NCI-H2107 (cell line): ENCODE data around the gene OBSCN.

Experiments used
- DNase-seq: peaks from one replicate; lab custom pipeline; 2025; lab: John Stamatoyannopoulos, UW

OBSCN gene

DNA sequence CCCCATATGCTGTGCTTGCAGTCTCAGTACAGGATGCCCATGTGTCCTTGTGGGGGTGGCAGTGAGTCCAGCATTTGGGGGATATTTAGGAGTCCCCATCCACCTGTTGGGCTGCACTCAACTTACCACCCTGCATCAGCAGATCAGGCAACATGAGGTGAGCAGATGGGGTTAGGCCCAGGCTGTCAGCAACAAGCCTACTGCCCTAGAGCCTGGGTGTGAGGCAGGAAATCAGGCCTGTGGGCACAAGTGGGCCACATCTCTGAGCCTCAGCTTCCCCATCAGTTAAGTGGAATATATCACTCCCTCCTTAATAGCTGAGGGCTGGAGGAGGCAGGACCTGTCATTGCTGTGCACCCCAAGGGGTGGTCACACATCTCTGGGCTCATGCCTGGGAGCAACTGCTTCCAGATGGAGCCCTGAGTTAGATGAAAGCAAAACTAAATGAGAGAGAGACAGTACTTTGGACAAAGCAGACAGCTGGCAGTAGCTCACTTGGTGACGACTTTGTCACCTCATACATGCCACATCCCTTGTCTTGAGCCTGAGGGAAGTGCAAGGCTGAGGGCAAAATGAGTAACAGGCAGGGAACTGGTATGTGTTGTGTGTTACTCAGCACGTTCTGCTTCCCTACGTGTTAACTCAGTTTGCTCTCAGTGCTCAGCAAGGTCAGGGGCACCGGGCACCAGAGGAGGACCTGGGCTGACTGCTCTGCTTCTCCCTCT is 150.4 kb downstream of the OBSCN start:
- no peak for DNase-seq

DNA sequence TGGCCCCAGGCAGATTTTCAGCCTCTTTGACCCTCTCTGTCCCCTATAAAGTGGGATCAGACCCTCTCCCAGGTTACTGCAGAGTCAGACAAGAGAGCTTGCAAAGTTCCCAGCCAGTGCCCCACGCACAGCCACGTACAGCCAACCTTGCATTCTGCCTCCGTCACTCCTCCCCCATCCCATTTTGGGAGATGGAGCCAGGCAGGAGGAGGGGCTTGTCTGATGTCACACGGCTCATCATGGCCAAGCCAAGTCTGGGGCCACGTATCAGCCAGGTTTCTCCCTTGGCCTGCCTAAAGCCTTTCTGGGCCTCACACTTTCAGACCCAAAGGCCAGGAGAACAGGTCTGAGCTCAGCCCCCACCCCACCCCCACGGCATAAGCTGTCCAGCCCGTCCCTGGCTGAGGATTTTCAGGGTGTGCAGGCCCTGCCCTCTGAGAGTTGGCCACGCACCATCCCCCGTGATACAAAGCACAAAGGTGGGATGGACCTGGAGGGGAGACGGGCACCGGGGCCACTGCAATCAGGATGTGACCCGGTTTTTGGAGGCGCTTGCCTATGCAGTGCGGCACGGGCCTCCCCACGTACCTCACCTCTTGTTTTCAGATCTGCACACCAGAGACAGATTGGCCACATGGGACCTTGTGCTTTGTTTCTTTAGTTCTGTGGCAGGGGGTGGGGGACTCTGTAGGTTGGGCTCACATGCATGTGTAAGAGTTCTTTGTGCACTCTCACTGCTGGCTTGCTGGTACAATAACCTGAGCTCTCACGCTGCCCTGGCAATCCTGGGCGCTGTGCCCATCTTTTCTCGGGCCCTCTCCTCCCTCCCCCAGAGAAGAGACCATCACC is 151.1 kb downstream of the OBSCN start:
- DNase-seq = no peak

DNA sequence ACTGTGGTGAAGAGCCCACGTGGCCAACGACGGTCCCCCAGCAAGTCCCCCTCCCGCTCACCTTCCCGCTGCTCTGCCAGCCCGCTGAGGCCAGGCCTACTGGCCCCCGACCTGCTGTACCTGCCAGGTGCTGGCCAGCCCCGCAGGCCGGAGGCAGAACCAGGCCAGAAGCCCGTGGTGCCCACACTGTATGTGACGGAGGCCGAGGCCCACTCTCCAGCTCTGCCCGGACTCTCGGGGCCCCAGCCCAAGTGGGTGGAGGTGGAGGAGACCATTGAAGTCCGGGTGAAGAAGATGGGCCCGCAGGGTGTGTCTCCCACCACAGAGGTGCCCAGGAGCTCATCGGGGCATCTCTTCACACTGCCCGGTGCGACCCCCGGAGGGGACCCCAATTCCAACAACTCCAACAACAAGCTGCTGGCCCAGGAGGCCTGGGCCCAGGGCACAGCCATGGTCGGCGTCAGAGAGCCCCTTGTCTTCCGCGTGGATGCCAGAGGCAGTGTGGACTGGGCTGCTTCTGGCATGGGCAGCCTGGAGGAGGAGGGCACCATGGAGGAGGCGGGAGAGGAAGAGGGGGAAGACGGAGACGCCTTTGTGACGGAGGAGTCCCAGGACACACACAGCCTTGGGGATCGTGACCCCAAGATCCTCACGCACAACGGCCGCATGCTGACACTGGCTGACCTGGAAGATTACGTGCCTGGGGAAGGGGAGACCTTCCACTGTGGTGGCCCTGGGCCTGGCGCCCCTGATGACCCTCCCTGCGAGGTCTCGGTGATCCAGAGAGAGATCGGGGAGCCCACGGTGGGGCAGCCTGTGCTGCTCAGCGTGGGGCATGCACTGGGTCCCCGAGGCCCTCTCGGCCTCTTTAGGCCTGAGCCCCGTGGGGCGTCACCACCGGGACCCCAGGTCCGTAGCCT is 152.0 kb downstream of the OBSCN start:
- no peak for DNase-seq

DNA sequence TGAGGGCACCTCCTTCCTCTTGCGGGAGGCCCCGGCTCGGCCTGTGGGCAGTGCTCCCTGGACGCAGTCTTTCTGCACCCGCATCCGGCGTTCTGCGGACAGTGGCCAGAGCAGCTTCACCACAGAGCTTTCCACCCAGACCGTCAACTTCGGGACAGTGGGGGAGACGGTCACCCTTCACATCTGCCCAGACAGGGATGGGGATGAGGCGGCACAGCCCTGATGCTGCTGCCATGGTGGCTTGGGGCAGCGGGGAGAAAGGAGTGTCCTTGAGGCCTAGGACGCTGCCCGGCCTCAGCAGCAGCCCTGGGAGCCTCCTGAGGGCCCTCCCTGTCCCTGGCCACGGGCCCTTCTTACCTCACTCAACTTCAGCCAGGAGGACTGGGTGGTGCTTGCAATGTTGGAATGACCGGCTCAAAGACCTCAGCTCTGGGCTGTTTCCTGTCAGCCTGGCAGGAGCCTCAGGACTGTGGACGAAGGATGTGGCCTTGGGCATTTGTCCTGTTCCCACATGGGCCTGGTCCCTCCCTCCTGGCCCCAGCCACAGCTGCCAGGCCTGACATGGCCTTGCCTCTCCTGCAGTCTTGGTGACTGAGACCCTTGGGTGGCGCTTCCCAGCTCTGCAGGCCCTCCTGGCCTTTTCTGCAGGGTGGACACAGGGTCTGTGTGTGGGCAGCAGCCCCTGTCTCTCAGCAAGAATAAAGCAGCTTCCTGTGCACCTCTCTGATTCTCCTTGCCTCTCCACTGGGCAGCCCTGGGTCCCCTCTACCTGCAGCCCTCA is 152.9 kb downstream of the OBSCN start:
- DNase-seq = no peak

DNA sequence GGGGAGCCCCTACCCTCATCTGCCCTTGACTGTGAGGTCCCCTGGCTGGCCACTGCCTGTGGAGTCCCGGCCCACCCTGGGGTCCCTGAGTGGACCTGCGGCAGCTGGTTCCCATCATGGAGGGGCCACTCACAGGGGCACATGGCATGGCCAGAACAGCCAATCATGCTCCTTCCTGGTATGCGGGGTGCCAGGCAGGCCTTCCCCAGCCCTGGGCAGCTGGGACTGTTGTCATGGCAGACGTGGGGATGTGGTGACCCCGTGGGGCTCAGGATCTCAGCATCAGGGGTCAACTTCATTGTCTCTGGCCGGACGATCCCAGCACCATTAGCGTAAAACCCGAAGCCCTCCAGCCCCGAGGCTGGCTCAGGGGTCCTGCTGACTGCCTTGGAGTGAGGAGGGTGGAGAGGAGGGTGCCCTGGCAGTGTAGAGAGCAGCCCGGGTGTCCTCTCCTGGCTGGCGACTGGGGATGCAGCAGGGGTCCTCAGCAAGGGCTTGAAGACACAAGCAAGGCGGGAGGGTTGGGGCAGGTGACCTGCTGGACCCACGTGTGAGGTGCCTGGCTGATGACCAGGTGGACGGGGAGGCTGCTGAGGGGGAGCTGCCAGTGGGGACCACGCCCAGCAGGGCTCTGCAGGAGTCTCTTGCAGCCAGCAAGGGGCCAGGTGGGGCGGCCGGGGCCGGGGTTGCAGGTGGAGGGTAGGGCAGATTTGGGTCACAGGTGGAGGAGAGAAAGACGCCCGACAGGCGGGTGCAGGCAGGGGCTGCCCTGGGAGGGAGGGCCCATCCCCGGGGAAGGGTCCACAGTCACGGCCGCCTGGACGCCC is 153.7 kb downstream of the OBSCN start:
- DNase-seq = no peak

DNA sequence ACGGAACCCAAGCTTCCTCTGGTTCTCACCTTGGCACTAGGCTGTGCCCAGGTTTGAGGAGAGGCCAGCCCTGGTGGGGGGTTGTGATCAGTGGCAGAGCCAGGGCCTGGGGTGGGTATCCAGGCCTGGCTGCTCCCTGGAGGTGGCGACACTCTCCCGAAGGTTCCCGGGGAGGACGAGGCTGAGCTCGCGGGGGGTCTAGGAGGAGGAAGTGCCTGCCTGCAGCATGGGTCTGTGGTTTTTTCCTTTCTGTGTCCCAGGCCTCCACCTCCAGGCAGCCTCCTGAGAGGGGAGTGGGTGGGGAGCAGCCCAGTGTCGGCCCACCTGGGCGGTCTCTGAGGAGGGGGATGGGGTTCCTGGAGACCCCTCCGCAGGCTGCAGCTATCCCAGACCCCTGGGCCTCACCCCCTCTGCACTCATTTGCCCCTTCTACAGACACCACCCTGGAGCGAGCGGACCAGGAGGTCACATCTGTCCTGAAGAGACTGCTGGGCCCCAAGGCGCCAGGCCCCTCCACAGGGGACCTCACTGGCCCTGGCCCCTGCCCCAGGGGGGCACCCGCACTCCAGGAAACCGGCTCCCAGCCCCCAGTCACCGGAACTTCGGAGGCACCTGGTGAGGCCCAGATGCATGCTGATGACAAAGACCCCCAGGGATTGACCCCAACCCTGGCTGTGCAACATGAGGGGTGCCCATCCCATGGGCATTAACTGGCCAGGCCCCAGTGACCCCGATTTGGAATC is 154.5 kb downstream of the OBSCN start:
- no peak for DNase-seq

DNA sequence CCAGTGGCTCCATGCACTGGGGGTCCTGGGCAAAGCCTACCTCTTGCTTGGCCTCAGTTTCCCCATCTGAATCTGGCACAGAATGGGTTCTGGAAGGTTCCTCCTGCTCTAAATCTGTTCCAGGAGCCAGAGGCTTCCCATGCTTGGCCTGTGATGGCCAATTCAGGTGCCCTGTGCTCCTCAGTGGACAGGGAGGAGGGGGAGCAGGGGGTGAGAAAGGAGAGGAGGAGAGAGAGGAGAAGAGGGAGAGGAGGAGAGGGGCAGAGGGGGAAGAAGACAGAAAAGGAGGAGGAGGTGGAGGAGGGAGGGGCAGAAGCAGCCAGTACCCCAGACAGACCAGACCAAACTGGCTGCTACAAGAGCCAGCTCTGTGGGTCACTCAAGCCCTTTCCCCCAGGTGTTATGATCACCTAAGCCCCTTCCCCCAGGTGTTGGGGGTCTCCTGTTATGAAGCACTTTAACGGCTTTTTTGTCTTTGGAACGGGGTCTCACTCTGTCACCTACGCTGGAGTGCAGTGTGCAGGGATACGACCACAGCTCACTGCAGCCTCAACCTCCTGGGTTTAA is 155.1 kb downstream of the OBSCN start:
- no peak for DNase-seq

DNA sequence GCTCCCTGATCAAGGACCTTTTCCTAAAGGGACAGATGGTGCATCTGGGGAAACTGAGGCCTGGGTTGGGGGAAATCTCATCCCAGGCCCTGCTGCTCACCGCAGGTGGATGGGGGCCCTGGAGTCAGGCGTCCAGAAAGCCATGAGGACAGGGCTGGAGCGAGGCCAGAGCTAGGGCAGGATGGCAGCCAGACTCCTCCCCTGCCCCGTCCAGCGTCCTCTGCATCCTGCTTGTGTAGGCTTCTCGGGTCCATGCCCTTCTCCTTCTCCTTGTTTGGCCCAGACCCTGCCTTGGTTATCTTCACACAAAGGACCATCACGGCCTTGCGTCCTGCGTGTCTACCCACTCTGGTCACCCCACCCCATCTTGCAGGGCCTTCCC is 155.8 kb downstream of the OBSCN start:
- no peak for DNase-seq

DNA sequence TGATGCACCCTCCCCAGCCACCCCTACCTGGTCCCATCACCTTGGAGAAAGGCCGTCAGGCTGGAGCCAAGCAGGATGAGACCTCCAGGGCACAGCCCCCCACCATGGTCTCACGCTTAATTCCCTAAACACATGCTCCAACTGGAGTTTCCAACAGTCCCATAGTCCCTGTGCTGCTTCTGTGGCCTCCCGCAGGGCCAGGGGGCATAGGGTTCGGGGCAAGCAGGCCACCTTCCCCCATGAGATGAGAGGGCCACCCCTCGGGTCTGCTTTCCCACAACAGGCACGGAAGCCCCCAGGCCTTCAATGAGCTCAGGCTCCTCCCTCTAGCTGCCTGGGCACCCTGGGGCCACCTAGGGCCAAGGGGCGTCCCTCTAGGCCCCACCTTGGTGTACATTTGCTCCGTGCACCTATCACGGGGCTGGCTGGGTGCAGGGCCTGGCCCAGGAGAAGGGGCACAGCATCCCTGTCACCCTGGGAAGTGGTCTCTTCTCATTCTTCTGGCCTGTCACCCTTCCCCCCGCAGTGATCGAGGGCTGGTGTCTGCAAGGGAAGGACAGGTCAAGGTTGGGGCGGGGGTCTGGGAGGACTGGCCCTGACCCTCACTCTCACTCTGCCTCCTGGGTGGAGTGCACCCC is 156.3 kb downstream of the OBSCN start:
- no peak for DNase-seq

DNA sequence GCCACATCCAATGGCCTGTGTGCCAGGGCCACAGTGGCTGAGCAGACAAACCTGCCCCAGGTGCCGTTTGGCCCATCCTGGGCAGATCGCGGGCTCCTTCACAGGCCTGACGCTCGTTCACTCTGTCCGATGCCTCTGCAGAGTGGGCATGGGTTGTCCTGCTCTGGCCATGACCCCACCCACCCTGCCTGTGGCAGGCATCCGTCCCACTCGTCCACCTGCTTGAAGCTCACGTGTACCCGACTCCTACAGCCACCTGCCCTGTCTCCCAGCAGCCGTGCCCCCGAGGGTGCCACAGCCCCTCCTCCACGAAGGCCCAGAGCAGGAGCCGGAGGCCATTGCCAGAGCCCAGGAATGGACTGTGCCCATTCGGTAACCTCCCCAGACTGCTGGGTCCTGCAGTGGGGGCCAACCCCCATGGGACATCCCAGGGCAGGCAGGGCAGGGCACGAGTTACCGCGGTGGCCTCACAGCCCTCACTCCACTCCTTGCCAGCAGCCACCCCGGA is 156.9 kb downstream of the OBSCN start:
- DNase-seq = no peak

DNA sequence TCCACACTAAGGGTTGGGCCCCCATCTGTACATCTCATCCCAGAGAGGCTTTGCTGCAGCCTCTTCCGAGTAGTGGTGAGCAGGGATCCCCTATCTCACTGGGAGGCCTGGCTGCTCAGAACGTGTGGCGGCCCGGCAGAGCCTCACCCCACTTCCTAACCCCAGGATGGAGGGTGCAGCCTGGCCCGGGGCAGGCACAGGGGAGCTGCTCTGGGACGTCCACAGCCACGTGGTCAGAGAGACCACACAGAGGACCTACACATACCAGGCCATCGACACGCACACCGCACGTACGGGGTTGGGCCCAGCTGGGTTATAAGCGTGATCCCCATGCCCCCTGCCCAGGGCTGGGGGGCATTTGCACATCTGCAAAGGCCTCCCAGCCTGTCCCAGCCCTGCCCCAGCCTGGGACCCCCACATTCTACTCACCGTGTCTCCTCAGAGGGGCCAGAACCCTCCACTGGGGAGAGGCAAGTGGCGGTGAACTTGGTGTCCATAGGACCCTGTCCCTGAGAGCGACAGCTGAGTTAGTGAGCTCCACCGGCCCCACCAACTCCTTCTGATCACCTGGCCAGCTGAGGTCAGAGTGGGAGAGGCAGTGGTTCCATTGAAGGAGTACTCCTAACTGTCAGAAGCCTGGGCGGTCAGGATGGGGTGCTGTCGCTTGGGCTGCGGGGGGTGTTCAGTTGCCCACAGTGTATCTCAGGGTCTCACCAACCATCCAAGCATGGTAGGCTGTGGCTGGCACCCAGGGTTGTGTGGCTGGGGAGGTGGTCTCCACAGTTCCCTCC is 157.6 kb downstream of the OBSCN start:
- no peak for DNase-seq

DNA sequence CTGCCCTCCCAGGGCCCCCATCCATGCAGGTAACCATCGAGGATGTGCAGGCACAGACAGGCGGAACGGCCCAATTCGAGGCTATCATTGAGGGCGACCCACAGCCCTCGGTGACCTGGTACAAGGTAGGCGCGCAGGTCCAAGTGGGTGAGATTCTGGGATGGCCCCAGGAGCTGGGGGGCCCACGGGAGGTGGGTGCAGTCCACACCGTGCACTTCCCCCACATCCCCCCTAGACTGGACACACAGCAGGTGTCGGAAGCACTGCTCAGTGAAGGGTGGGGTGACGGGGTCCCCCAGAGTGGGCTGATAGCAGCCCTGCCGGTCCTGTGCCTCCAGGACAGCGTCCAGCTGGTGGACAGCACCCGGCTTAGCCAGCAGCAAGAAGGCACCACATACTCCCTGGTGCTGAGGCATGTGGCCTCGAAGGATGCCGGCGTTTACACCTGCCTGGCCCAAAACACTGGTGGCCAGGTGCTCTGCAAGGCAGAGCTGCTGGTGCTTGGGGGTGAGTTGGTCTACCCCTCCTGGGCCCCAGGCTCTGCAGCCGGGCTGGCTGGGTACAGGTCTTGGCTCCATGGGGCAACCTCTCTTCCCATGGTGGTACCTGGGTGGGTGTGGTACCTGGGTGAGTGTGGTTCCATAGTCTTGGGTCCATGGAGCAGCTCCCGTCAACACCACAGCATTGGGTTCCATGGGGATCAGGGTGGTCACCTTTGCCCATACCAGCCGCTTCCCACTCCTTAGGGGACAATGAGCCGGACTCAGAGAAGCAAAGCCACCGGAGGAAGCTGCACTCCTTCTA is 158.4 kb downstream of the OBSCN start:
- DNase-seq = no peak

DNA sequence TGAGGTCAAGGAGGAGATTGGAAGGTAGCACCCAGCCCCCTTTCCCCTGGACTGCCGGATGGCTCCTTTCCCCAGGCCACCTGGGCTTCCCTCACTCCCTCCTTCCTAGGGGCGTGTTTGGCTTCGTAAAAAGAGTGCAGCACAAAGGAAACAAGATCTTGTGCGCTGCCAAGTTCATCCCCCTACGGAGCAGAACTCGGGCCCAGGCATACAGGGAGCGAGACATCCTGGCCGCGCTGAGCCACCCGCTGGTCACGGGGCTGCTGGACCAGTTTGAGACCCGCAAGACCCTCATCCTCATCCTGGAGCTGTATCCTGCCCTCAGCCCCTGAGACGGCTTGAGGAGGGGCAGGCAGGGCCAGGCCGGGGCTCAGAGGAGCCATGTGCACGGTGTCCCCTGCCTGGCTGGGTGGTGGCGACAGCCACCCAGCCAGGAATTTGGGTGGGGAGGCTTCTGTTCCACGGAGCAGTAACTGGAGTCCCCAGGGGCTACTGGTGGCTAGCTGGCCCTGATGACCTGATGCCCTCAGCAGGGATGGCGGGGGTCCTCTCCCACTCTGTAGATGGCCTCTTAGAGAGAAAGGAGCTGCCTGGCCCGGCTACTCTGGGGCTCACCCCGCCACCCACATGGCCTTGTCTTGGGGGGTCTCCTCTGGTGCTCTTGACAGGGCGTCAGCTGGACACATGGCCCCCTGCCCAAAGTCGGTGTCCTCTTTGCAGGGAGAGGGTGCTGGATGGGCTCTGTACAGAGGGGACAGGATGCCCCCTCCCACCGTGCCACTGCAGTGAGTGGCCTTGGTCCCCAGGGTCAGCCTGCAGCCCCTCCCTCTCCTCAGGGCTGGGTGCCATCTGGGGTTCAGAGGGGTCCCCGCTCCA is 159.3 kb downstream of the OBSCN start:
- no peak for DNase-seq

DNA sequence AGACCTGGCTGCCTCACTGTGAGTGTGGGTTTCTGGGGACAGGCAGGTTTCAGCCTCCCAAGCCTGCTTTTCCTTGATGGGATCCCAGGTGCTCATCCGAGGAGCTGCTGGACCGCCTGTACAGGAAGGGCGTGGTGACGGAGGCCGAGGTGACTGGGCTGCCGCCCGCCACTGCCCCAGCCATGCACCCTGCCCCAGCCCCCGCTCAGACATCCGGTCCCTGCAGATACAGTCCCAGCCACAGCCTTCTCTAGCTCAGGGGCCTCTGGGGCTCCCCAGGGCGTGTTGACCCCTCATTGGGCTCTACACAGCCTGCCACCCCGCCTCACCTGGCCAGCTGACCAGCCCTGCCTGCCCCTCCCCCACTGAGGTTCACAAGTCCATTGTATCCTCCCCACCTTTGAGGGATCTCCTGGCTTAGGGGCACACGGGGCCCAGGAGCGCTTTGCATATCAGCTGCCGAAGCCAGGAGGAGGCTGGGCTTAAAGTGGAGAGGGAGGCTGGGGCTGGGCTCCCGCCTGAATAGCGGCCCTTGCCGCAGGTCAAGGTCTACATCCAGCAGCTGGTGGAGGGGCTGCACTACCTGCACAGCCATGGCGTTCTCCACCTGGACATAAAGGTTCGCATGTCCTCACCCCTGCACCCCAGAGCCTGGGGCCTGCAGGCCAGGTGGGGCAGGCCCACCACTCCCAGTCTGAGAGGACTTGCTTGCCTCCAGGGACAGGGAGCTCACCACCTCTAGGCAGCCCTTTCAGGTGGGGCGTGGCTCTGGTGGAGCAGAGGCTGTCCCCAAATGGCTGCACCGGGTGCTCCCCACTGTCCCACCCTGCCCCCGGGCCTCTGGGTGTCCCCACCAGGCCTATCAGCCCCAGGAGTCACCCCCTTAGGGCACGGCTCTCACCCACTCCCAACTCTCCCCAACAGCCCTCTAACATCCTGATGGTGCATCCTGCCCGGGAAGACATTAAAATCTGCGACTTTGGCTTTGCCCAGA is 160.3 kb downstream of the OBSCN start:
- DNase-seq = no peak
